H9 (cell line): ENCODE data around the gene WDR6. TPM values are rescaled to one million over a fixed set of nuclear protein-coding genes. Genes with fewer than 3 reads are reported as not detected.

Experiments used
- DNase-seq: peaks from one replicate; pipeline ENCODE4 v3.0.0-alpha.2; 2017
- H2AFZ ChIP-seq: one replicate; pipeline ENCODE4 v1.6.1; 2013; ENCODE audit warnings: mild to moderate bottlenecking, low read length, control low read depth, moderate library complexity
- H2AK5ac ChIP-seq: 2 replicates; pipeline ENCODE4 v1.6.1; 2013; ENCODE audit warnings: low read length, control low read depth, mixed read lengths; ENCODE audit not compliant: insufficient read length
- H2BK120ac ChIP-seq: one replicate; pipeline ENCODE4 v1.6.1; 2013; ENCODE audit warnings: low read depth, mild to moderate bottlenecking, low read length, control low read depth, inconsistent platforms; ENCODE audit not compliant: poor library complexity, severe bottlenecking
- H2BK12ac ChIP-seq: 2 replicates; pipeline ENCODE4 v1.6.1; 2013; ENCODE audit warnings: low read length, control low read depth, mixed read lengths, low read depth; ENCODE audit not compliant: insufficient read length
- H2BK15ac ChIP-seq: 2 replicates; pipeline ENCODE4 v1.6.1; 2013; ENCODE audit warnings: low read depth, low read length, control low read depth
- H2BK20ac ChIP-seq: one replicate; pipeline ENCODE4 v1.6.1; 2013; ENCODE audit warnings: low read depth, mild to moderate bottlenecking, low read length, control low read depth, inconsistent platforms; ENCODE audit not compliant: poor library complexity, severe bottlenecking
- H2BK5ac ChIP-seq: 2 replicates; pipeline ENCODE4 v1.6.1; 2013; ENCODE audit warnings: low read length, control low read depth, mixed read lengths; ENCODE audit not compliant: insufficient read length
- H3K14ac ChIP-seq: 2 replicates; pipeline ENCODE4 v1.6.1; 2013; ENCODE audit warnings: low read length, control low read depth; ENCODE audit not compliant: insufficient read depth
- H3K18ac ChIP-seq: 2 replicates; pipeline ENCODE4 v1.6.1; 2013; ENCODE audit warnings: low read depth, mild to moderate bottlenecking, mixed read lengths, low read length, control low read depth; ENCODE audit not compliant: insufficient read length
- H3K23ac ChIP-seq: 2 replicates; pipeline ENCODE4 v1.6.1; 2013; ENCODE audit warnings: low read length, control low read depth, mixed read lengths, low read depth; ENCODE audit not compliant: insufficient read length
- H3K23me2 ChIP-seq: 2 replicates; pipeline ENCODE4 v1.6.1; 2013; ENCODE audit warnings: low read depth, mild to moderate bottlenecking, mixed read lengths, low read length, control low read depth; ENCODE audit not compliant: insufficient read length, poor library complexity, severe bottlenecking
- H3K27ac ChIP-seq: 2 replicates; pipeline ENCODE4 v1.5.1; 2013; ENCODE audit warnings: low read length, control low read depth, mixed read lengths, low read depth; ENCODE audit not compliant: insufficient read length
- H3K27me3 ChIP-seq: 2 replicates; pipeline ENCODE4 v1.6.1; 2013; ENCODE audit warnings: low read length, control low read depth, inconsistent platforms; ENCODE audit not compliant: insufficient read depth
- H3K4ac ChIP-seq: 2 replicates; pipeline ENCODE4 v1.6.1; 2013; ENCODE audit warnings: low read depth, mild to moderate bottlenecking, control low read depth, inconsistent platforms, low read length, moderate library complexity
- H3K4me1 ChIP-seq: 2 replicates; pipeline ENCODE4 v1.6.1; 2013; ENCODE audit warnings: low read length, control low read depth, inconsistent platforms; ENCODE audit not compliant: insufficient read depth
- H3K4me2 ChIP-seq: 2 replicates; pipeline ENCODE4 v1.6.1; 2013; ENCODE audit warnings: low read length, control low read depth, mixed read lengths; ENCODE audit not compliant: insufficient read length, insufficient read depth
- H3K56ac ChIP-seq: 2 replicates; pipeline ENCODE4 v1.6.1; 2013; ENCODE audit warnings: low read depth, mild to moderate bottlenecking, mixed read lengths, low read length, control low read depth; ENCODE audit not compliant: insufficient read length
- H3K79me1 ChIP-seq: 2 replicates; pipeline ENCODE4 v1.6.1; 2013; ENCODE audit warnings: low read depth, mild to moderate bottlenecking, moderate library complexity, low read length, control low read depth, inconsistent platforms; ENCODE audit not compliant: insufficient read depth, poor library complexity, severe bottlenecking
- H3K79me2 ChIP-seq: 2 replicates; pipeline ENCODE4 v1.6.1; 2013; ENCODE audit warnings: low read length, control low read depth, inconsistent platforms; ENCODE audit not compliant: insufficient read depth
- H3K9ac ChIP-seq: 2 replicates; pipeline ENCODE4 v1.6.1; 2013; ENCODE audit warnings: low read length, control low read depth, mixed read lengths; ENCODE audit not compliant: insufficient read length; ENCODE audit errors: extremely low read depth
- H3K9me3 ChIP-seq: one replicate; pipeline ENCODE4 v1.6.1; 2013; ENCODE audit warnings: low read depth, low read length, inconsistent platforms; ENCODE audit not compliant: control insufficient read depth
- H3T11ph ChIP-seq: one replicate; pipeline ENCODE4 v1.6.1; 2013; ENCODE audit warnings: mild to moderate bottlenecking, low read length, control low read depth, inconsistent platforms
- H4K20me1 ChIP-seq: one replicate; pipeline ENCODE4 v1.6.1; 2013; ENCODE audit not compliant: control insufficient read depth, insufficient read length, insufficient read depth
- H4K5ac ChIP-seq: 2 replicates; pipeline ENCODE4 v1.6.1; 2013; ENCODE audit warnings: low read depth, mild to moderate bottlenecking, mixed read lengths, low read length, control low read depth; ENCODE audit not compliant: insufficient read length
- H4K8ac ChIP-seq: replicated peaks from 2 replicates; pipeline ENCODE4 v1.6.1; 2013; ENCODE audit warnings: low read length, control low read depth, mixed read lengths, low read depth; ENCODE audit not compliant: insufficient read length
- H4K91ac ChIP-seq: 2 replicates; pipeline ENCODE4 v1.6.1; 2013; ENCODE audit warnings: low read depth, mild to moderate bottlenecking, moderate library complexity, mixed read lengths, low read length, control low read depth; ENCODE audit not compliant: insufficient read length
- H3K27ac Mint-ChIP-seq, 3 experiments: 2 replicates in 2 of 3; 3 replicates in 1 of 3; pipeline ENCODE4 v1.8.0; 2020 to 2021; ENCODE audit warnings: mixed read lengths in 3 of 3, mild to moderate bottlenecking in 1 of 3, moderate library complexity in 1 of 3
- H3K27me3 Mint-ChIP-seq: 2 replicates; pipeline ENCODE4 v1.8.0; 2021; ENCODE audit warnings: low read depth, mild to moderate bottlenecking, moderate library complexity, mixed read lengths
- H3K36me3 Mint-ChIP-seq, 3 experiments: 2 replicates in 2 of 3; 3 replicates in 1 of 3; pipeline ENCODE4 v1.8.0; 2020 to 2021; ENCODE audit warnings: low read depth in 3 of 3, mixed read lengths in 3 of 3; ENCODE audit not compliant: insufficient read depth in 1 of 3
- H3K4me1 Mint-ChIP-seq, 2 experiments: 2 replicates each; pipeline ENCODE4 v1.8.0; 2020; ENCODE audit warnings: mixed read lengths in 2 of 2
- H3K4me3 Mint-ChIP-seq, 2 experiments: 2 replicates in 1 of 2; 3 replicates in 1 of 2; pipeline ENCODE4 v1.8.0; 2020 to 2021; ENCODE audit warnings: mild to moderate bottlenecking in 2 of 2, mixed read lengths in 2 of 2, moderate library complexity in 1 of 2
- H3K9me3 Mint-ChIP-seq, 2 experiments: 2 replicates in 1 of 2; 3 replicates in 1 of 2; pipeline ENCODE4 v1.8.0; 2020; ENCODE audit warnings: mild to moderate bottlenecking in 2 of 2, mixed read lengths in 2 of 2, moderate library complexity in 1 of 2
- CTCF ChIP-seq: fragments of 200-600 bp; sonication (generic); conservative IDR thresholded peaks from 3 replicates; pipeline ENCODE4 v1.8.0; 2021; ENCODE audit warnings: antibody characterized with exemption, mild to moderate bottlenecking
- WGBS: extraction: QIAGEN DNeasy Blood & Tissue Kit; methylation state at CpG from one replicate; pipeline ENCODE4 v1.1.7; 2013; ENCODE audit warnings: missing lambda C conversion rate, low lambda C conversion rate, mixed read lengths; ENCODE audit not compliant: insufficient read length; ENCODE audit errors: extremely low coverage; 5-methylcytosine and 5-hydroxymethylcytosine counted together
- total RNA-seq: library from RNA; stranded (reverse); gene quantifications from 2 replicates; pipeline ENCODE4 v1.2.1, GENCODE V29; 2021

Gene WDR6
- total RNA-seq, 1 experiment from 2014 or later = 298 TPM

GRCh38 chr3:48966367-48966766 is 40.8 kb upstream of the WDR6 start:
- H3K4me2 ChIP-seq = no peak overlapping the region
- no peak for TF ChIP-seq CTCF
- no peak overlapping the region for H2BK12ac ChIP-seq
- no peak overlapping the region for H2BK5ac ChIP-seq
- Mint-ChIP-seq H3K27ac (no peak overlapping the region; a peak in 1 of 7 replicates), H3K9me3 (no peaks in the 10 kb centered on the region), H3K27me3 (no peaks in the 10 kb centered on the region), H3K4me3 (no peak overlapping the region), H3K4me1 (peaks cover 18% of the 10 kb centered on the region in 2 experiments), H3K36me3 (peaks cover 37 to 75% (median 54%) of the 10 kb centered on the region in 3 experiments; a peak in 6 of 7 replicates)
- no peak overlapping the region for H4K91ac ChIP-seq
- no peak overlapping the region for H3T11ph ChIP-seq
- no peak overlapping the region for H3K27ac ChIP-seq
- no peaks in the 10 kb centered on the region for H3K9me3 ChIP-seq
- no peaks in the 10 kb centered on the region for H3K79me2 ChIP-seq
- no peak overlapping the region for H3K23ac ChIP-seq
- H3K9ac ChIP-seq = no peak overlapping the region
- no peak overlapping the region for H2BK15ac ChIP-seq
- DNase-seq = no peak
- H3K4ac ChIP-seq = no peak overlapping the region
- H3K23me2 ChIP-seq = no peaks in the 10 kb centered on the region
- H2BK20ac ChIP-seq = no peak overlapping the region
- no peak overlapping the region for H4K8ac ChIP-seq
- no peaks in the 10 kb centered on the region for H3K79me1 ChIP-seq
- H2AFZ ChIP-seq = no peak overlapping the region
- H4K20me1 ChIP-seq = no peaks in the 10 kb centered on the region
- WGBS = 100% methylated on average over 2 of the region's 3 CpGs
- peaks cover 8% of the 10 kb centered on the region; the same call in 1 of the 2 replicates for H3K4me1 ChIP-seq
- H3K27me3 ChIP-seq = no peaks in the 10 kb centered on the region; the same call in 1 of the 2 replicates
- no peak overlapping the region for H3K14ac ChIP-seq
- H3K18ac ChIP-seq = no peak overlapping the region
- H2AK5ac ChIP-seq = no peak overlapping the region
- H3K56ac ChIP-seq = no peak overlapping the region
- H2BK120ac ChIP-seq = no peak overlapping the region
- H4K5ac ChIP-seq = no peak overlapping the region
